HepG2 (cell line): ENCODE measurements around the gene CYP19A1. TPM values are rescaled to one million over a fixed set of nuclear protein-coding genes. Genes with fewer than 3 reads are reported as not detected.

Experiments
- ATM ChIP-seq: fragments of 450-650 bp; IDR thresholded peaks from 2 replicates; pipeline ENCODE4 v1.7.1; 2017; ENCODE audit warnings: mild to moderate bottlenecking, borderline replicate concordance
- EHMT2 ChIP-seq: fragments of 200-600 bp; sonication (generic); IDR thresholded peaks from 2 replicates; pipeline ENCODE4 v1.7.0; 2017; ENCODE audit warnings: antibody characterized with exemption, low read depth, low read length, borderline replicate concordance
- ELF4 ChIP-seq: sonication (generic); formaldehyde crosslinking; IDR thresholded peaks from 2 replicates; pipeline ENCODE4 v1.5.0; 2020; ENCODE audit warnings: missing genetic modification reagents, mild to moderate bottlenecking, moderate library complexity, borderline replicate concordance
- GATAD2A ChIP-seq: IDR thresholded peaks from 2 replicates; pipeline ENCODE4 v1.6.1; 2016
- GTF2F1 ChIP-seq: fragments of 150-350 bp; IDR thresholded peaks from 2 replicates; pipeline ENCODE4 v1.6.1; 2014; ENCODE audit warnings: low read length
- HIVEP1 ChIP-seq: sonication (generic); formaldehyde crosslinking; IDR thresholded peaks from 2 replicates; pipeline ENCODE4 v1.4.0; 2020; ENCODE audit warnings: mild to moderate bottlenecking, missing genetic modification reagents
- NCOR1 ChIP-seq: fragments of 200-600 bp; sonication (generic); IDR thresholded peaks from 2 replicates; pipeline ENCODE4 v1.7.0; 2017; ENCODE audit warnings: antibody characterized with exemption, low read length, borderline replicate concordance
- NPAS2 ChIP-seq: sonication (generic); formaldehyde crosslinking; IDR thresholded peaks from 2 replicates; pipeline ENCODE4 v1.8.0; 2022; ENCODE audit warnings: mild to moderate bottlenecking, missing genetic modification reagents, borderline replicate concordance
- PRMT3 ChIP-seq: sonication (generic); formaldehyde crosslinking; IDR thresholded peaks from 2 replicates; pipeline ENCODE4 v1.8.1; 2022; ENCODE audit warnings: low read depth, mild to moderate bottlenecking, moderate library complexity, missing genetic modification reagents, borderline replicate concordance
- RBFOX2 ChIP-seq: fragments of 200-400 bp; formaldehyde crosslinking; IDR thresholded peaks from 2 replicates; pipeline ENCODE4 v1.6.1; 2017; ENCODE audit warnings: low read depth, mild to moderate bottlenecking, low read length
- RBM39 ChIP-seq: fragments of 200-400 bp; formaldehyde crosslinking; IDR thresholded peaks from one replicate; pipeline ENCODE4 v1.6.1; 2018; ENCODE audit warnings: antibody characterized with exemption, mild to moderate bottlenecking, low read depth, low read length; ENCODE audit not compliant: poor library complexity, severe bottlenecking
- SRSF1 ChIP-seq: fragments of 200-400 bp; formaldehyde crosslinking; optimal IDR thresholded peaks from 2 replicates; pipeline ENCODE3; 2017; ENCODE audit warnings: mild to moderate bottlenecking, low read depth, low read length, moderate library complexity
- ZNF446 ChIP-seq: sonication (generic); formaldehyde crosslinking; IDR thresholded peaks from 2 replicates; pipeline ENCODE4 v1.5.0; 2020; ENCODE audit warnings: mild to moderate bottlenecking, missing genetic modification reagents
- ZNF841 ChIP-seq: sonication (generic); formaldehyde crosslinking; IDR thresholded peaks from 2 replicates; pipeline ENCODE4 v1.8.1; 2023; ENCODE audit warnings: missing genetic modification reagents, borderline replicate concordance
- polyA plus RNA-seq, 8 experiments: library from polyadenylated mRNA; depleted of rRNA in 3 of 8; stranded (reverse) in 7 of 8; unstranded in 1 of 8; fragments of >200 nt; fragmentation: Illumina TruSeq in 4 of 8; extraction: Trizol in 4 of 8; gene quantifications; 2 replicates each; pipeline versions ENCODE4 v1.2.1 to v1.2.3, GENCODE V29; 2011 to 2016; ENCODE audit warnings: low read depth in 4 of 8, missing spikeins in 1 of 8, mixed read lengths in 1 of 8; ENCODE audit not compliant: insufficient read depth in 1 of 8
- total RNA-seq, 5 experiments: library from RNA; depleted of rRNA; stranded (reverse); fragments of >200 nt; fragmentation: Illumina TruSeq; extraction: Trizol; gene quantifications; 2 replicates each; pipeline ENCODE4 v1.2.3, GENCODE V29; 2016; ENCODE audit warnings: low read depth in 1 of 5
- TF ChIP-seq, protein P1 (sequence below): sonication (generic); formaldehyde crosslinking; IDR thresholded peaks from 2 replicates; pipeline ENCODE4 v1.8.0; 2022; ENCODE audit warnings: missing genetic modification reagents, low read depth, mild to moderate bottlenecking, borderline replicate concordance
- TF ChIP-seq, protein P2 (sequence below): IDR thresholded peaks from 2 replicates; pipeline ENCODE4 v1.6.1; 2016; ENCODE audit warnings: mild to moderate bottlenecking, missing biosample characterization, missing genetic modification reagents
- TF ChIP-seq, protein P3 (sequence below): sonication (generic); formaldehyde crosslinking; IDR thresholded peaks from 2 replicates; pipeline ENCODE4 v1.5.1; 2020; ENCODE audit warnings: missing genetic modification reagents, mild to moderate bottlenecking, borderline replicate concordance
- TF ChIP-seq, protein P4 (sequence below): sonication (generic); formaldehyde crosslinking; IDR thresholded peaks from 2 replicates; pipeline ENCODE4 v1.4.0; 2020; ENCODE audit warnings: mild to moderate bottlenecking, missing genetic modification reagents
- TF ChIP-seq, protein P5 (sequence below): sonication (generic); formaldehyde crosslinking; IDR thresholded peaks from 2 replicates; pipeline ENCODE4 v1.8.1; 2022; ENCODE audit warnings: low read depth, mild to moderate bottlenecking, missing genetic modification reagents
- TF ChIP-seq, protein P6 (sequence below): sonication (generic); formaldehyde crosslinking; IDR thresholded peaks from 2 replicates; pipeline ENCODE4 v1.4.0; 2020; ENCODE audit warnings: missing genetic modification reagents
- TF ChIP-seq, protein P7 (sequence below): sonication (generic); formaldehyde crosslinking; IDR thresholded peaks from 2 replicates; pipeline ENCODE4 v1.5.0; 2020; ENCODE audit warnings: missing genetic modification reagents

CYP19A1 gene
- total and polyA plus RNA-seq, 2 of the 13 experiments (the other 11 are each of a cell fraction or from before 2014, with no cell fraction given), result 10.9 to 23.0 TPM

DNA sequence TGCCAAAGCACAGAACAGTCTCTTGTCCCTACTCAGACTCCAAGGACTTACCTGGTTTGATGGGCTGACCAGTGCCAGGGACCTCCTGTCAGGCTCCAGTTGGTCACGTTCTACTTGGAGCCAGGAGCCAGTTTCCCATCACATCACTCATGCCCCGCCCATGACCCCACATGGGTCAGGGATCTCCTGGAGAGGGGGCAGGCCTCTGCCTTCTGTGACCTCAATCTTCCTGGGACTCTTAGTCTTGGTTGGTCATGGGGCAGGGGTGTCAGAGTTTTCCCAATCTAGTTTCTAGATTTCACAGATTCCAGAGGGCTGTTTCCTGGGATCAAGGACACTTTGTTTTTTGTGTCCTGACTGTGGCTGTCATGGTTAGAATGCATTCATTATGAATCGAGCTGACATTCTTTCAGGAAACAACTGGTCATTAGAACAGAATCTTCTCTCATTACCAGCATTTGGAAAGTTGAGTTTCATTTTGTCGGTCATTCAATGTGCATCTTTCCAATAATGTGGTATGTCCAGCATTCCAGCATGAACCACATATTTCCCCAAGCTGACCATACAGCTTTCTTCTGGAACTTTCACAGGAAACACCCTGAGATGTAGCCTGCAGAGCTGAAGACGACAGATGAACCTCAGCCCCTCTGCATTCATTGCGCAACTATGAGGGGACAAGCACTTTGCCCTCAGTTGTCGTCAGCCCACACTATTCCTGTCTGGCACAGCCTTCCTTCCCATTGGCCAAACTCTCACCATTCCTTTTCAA lies 19.8 kb downstream of the CYP19A1 start (continued):
- TF ChIP-seq, protein P1, sequence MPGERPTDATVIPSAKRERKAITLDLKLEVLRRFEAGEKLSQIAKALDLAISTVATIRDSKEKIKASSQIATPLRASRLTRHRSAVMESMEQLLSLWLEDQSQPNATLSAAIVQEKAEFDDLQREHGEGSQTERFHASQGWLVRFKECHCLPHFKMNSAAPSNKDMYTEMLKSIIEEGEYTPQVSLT, result no peak
- TF ChIP-seq GTF2F1, result no peak
- TF ChIP-seq, protein P2, sequence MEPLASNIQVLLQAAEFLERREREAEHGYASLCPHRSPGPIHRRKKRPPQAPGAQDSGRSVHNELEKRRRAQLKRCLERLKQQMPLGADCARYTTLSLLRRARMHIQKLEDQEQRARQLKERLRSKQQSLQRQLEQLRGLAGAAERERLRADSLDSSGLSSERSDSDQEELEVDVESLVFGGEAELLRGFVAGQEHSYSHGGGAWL, result no peak; the same call in 1 of the 2 replicates
- TF ChIP-seq, protein P3, sequence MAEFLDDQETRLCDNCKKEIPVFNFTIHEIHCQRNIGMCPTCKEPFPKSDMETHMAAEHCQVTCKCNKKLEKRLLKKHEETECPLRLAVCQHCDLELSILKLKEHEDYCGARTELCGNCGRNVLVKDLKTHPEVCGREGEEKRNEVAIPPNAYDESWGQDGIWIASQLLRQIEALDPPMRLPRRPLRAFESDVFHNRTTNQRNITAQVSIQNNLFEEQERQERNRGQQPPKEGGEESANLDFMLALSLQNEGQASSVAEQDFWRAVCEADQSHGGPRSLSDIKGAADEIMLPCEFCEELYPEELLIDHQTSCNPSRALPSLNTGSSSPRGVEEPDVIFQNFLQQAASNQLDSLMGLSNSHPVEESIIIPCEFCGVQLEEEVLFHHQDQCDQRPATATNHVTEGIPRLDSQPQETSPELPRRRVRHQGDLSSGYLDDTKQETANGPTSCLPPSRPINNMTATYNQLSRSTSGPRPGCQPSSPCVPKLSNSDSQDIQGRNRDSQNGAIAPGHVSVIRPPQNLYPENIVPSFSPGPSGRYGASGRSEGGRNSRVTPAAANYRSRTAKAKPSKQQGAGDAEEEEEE (CRISPR knock-in tag), result no peak
- no peak for TF ChIP-seq ELF4
- no peak for TF ChIP-seq SRSF1
- TF ChIP-seq ATM, result no peak
- peak; percentile 71 for TF ChIP-seq GATAD2A (CRISPR knock-in tag)
- TF ChIP-seq, protein P4, sequence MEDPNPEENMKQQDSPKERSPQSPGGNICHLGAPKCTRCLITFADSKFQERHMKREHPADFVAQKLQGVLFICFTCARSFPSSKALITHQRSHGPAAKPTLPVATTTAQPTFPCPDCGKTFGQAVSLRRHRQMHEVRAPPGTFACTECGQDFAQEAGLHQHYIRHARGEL (CRISPR knock-in tag), result no peak
- no peak for TF ChIP-seq HIVEP1 (CRISPR knock-in tag)
- TF ChIP-seq, protein P5, sequence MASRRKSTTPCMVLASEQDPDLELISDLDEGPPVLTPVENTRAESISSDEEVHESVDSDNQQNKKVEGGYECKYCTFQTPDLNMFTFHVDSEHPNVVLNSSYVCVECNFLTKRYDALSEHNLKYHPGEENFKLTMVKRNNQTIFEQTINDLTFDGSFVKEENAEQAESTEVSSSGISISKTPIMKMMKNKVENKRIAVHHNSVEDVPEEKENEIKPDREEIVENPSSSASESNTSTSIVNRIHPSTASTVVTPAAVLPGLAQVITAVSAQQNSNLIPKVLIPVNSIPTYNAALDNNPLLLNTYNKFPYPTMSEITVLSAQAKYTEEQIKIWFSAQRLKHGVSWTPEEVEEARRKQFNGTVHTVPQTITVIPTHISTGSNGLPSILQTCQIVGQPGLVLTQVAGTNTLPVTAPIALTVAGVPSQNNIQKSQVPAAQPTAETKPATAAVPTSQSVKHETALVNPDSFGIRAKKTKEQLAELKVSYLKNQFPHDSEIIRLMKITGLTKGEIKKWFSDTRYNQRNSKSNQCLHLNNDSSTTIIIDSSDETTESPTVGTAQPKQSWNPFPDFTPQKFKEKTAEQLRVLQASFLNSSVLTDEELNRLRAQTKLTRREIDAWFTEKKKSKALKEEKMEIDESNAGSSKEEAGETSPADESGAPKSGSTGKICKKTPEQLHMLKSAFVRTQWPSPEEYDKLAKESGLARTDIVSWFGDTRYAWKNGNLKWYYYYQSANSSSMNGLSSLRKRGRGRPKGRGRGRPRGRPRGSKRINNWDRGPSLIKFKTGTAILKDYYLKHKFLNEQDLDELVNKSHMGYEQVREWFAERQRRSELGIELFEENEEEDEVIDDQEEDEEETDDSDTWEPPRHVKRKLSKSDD, result no peak
- TF ChIP-seq EHMT2, result no peak
- peak; percentile 86 for TF ChIP-seq NCOR1
- TF ChIP-seq RBM39, result no peak
- TF ChIP-seq, protein P6, sequence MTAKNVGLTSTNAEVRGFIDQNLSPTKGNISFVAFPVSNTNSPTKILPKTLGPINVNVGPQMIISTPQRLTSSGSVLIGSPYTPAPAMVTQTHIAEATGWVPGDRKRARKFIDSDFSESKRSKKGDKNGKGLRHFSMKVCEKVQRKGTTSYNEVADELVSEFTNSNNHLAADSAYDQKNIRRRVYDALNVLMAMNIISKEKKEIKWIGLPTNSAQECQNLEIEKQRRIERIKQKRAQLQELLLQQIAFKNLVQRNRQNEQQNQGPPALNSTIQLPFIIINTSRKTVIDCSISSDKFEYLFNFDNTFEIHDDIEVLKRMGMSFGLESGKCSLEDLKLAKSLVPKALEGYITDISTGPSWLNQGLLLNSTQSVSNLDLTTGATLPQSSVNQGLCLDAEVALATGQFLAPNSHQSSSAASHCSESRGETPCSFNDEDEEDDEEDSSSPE (CRISPR knock-in tag), result peak; percentile 33; the same call in 1 of the 2 replicates
- TF ChIP-seq PRMT3 (CRISPR knock-in tag), result no peak
- TF ChIP-seq, protein P7, sequence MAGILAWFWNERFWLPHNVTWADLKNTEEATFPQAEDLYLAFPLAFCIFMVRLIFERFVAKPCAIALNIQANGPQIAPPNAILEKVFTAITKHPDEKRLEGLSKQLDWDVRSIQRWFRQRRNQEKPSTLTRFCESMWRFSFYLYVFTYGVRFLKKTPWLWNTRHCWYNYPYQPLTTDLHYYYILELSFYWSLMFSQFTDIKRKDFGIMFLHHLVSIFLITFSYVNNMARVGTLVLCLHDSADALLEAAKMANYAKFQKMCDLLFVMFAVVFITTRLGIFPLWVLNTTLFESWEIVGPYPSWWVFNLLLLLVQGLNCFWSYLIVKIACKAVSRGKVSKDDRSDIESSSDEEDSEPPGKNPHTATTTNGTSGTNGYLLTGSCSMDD, result no peak
- no peak for TF ChIP-seq NPAS2 (CRISPR knock-in tag)
- TF ChIP-seq RBFOX2, result no peak
- TF ChIP-seq ZNF841 (CRISPR knock-in tag), result no peak
- no peak for TF ChIP-seq ZNF446 (CRISPR knock-in tag)
